ENCODE results near the gene NAALADL2. TPM values are rescaled to one million over a fixed set of nuclear protein-coding genes. Genes with fewer than 3 reads are reported as not detected.

NAALADL2 gene
- total and polyA plus RNA-seq, 2 of the 4 experiments (the other 2 are of a cell fraction), result 3.8 to 19.2 TPM

GRCh38 chr3:175837962-175838361 is 978.8 kb downstream of the NAALADL2 start:
- CTCF ChIA-PET, result interaction anchor here (0.5 kb wide), 1 partner anchor 511 kb away, joined by 3 read pairs; no protein-coding TSS in a partner anchor
- in situ Hi-C loops (cut with MboI; ENCODE audit: low sequenced_read_pairs), result no loop called here
- no peak overlapping the region for H4K91ac ChIP-seq (ENCODE audit: insufficient read depth, low read depth, low read length)

More at GRCh38 chr3:175837962-175838361, 978.8 kb downstream of the NAALADL2 start:
- TF ChIP-seq FOS (IDR thresholded peaks at IDR 0.05; ENCODE audit: low read depth, low read length), result no peak
- TF ChIP-seq SMC3 (IDR thresholded peaks at IDR 0.05; ENCODE audit: low read depth, low read length), result no peak
- no peak for DNase-seq
- Histone ChIP-seq H2AK9ac (replicated peaks; ENCODE audit: low read depth, low read length, poor library complexity) (no peak overlapping the region), H2AK5ac (ENCODE audit: low read depth, low read length) (no peak overlapping the region), H2BK5ac (ENCODE audit: low read depth, low read length, poor library complexity, severe bottlenecking) (no peak overlapping the region), H3K4me3 (ENCODE audit: insufficient read depth, low read depth, low read length) (no peak overlapping the region), H3K4me2 (ENCODE audit: low read depth, low read length) (no peak overlapping the region), H2BK120ac (ENCODE audit: low read depth, low read length) (no peak overlapping the region), H3K56ac (ENCODE audit: extremely low read depth, insufficient read depth, low read length) (no peak overlapping the region), H3K9me1 (ENCODE audit: insufficient read depth, low read length) (no peaks in the 10 kb centered on the region), H3K4ac (ENCODE audit: low read depth, low read length) (no peak overlapping the region), H2BK20ac (ENCODE audit: low read depth, low read length) (no peak overlapping the region), H3K18ac (ENCODE audit: low read depth, low read length) (no peak overlapping the region), H3K27ac (ENCODE audit: insufficient read depth, low read length) (no peak overlapping the region), H3K9ac (ENCODE audit: low read depth, low read length) (no peak overlapping the region), H4K8ac (ENCODE audit: low read depth in 2 of 2, low read length in 2 of 2) (no peak overlapping the region), H3K4me1 (ENCODE audit: control insufficient read depth, insufficient read depth, low read length) (no peaks in the 10 kb centered on the region), H2BK15ac (ENCODE audit: low read depth, low read length) (no peak overlapping the region), H4K5ac (ENCODE audit: low read depth, low read length) (no peak overlapping the region), H2AFZ (replicated peaks; ENCODE audit: low read length, poor library complexity) (no peak overlapping the region), H3K23ac (ENCODE audit: low read depth, low read length) (no peak overlapping the region), H3K9me3 (ENCODE audit: control insufficient read depth, insufficient read depth, low read length) (no peaks in the 10 kb centered on the region), H3K14ac (replicated peaks; ENCODE audit: low read depth, low read length) (no peak overlapping the region), H4K20me1 (ENCODE audit: insufficient read depth, low read length) (no peaks in the 10 kb centered on the region), H3K36me3 (ENCODE audit: control insufficient read depth, insufficient read depth, low read length) (no peaks in the 10 kb centered on the region), H3K27me3 (ENCODE audit: control insufficient read depth, insufficient read depth, low read length) (no peaks in the 10 kb centered on the region), H3K79me1 (ENCODE audit: low read depth in 1 of 2, low read length in 2 of 2) (no peaks in the 10 kb centered on the region)
- dilution Hi-C loops (cut with HindIII; ENCODE audit: low sequenced_read_pairs, unreplicated experiment) (no loop called here), intact Hi-C loops (cut with micrococcal nuclease) (no loop called here)
- no peak for ATAC-seq (ENCODE audit: low read depth)
- POLR2A ChIA-PET (ENCODE audit: unreplicated experiment), result no interaction called here
- no CpG with 5 or more reads among the region's 2 CpGs for WGBS, 2 experiments (ENCODE audit: extremely low coverage in 2 of 2, insufficient read length in 1 of 2)
- no TSS peak for BruUV-seq (replicated peaks)

All from IMR-90 (cell line).